Ureter (tissue), 1 donor: Measurements from ENCODE around the gene ATP5MC3. TPM values are rescaled to one million over a fixed set of nuclear protein-coding genes. Genes with fewer than 3 reads are reported as not detected.
A peak's percentile ranks its signal among the peaks of the same experiment; 100 is the strongest.

Experiments
- DNase-seq: peaks from one replicate; pipeline ENCODE4 v3.0.0-alpha.2; 2020; ENCODE audit warnings: low spot score
- total RNA-seq: library from RNA; stranded (reverse); gene quantifications from one replicate; pipeline ENCODE4 v1.2.4, GENCODE V29; 2023
- donor health status: DM: yes; HTN: yes; CAD: no.

Gene ATP5MC3
- total RNA-seq, 1 donor from 2014 or later = 187 TPM

DNA sequence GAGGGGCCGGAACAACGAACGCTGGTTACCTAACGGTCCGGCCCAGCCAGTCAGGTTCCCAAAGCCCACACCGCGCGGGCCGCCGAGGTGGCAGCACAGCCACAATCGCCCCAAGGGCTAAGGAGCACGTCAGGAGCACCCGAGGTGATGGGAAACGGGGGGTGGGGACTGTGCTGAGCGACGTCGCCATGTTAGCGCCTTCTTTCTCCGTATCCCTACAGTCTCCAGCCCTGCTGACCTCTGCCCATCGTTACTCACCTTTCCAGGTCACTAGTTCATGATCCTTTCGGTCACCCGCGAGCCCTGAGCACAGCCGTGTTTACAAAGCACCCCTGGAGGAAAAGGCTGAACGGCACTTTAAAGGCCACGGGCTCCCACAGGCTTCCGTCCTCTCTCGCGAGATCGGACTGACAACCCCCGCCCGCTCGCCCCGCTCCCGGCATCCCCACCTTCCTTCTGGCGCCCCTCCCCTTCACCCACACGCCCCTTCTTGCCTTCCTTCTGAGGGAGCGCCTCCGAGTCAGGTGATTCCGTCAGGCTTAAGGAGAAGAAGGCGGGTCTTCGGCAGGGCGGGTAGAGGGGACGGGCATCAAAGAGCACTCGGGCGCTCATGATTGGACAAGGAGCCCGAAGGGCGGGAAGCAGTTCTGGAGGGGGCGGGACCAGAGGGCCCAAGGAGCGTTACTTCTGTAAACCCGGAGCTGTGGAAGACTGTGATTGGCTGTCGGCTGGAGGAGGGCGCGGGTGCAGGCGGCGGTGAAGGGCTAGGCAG lies 13.5 kb downstream of the ATP5MC3 start, which contains the start of gene ATF2:
Gene ATF2, minus strand, starts transcription at position 412 of the 772 bp plus-strand sequence. CDS start 31,760 bp downstream, outside the sequence.
- peak; percentile 99 for DNase-seq

DNA sequence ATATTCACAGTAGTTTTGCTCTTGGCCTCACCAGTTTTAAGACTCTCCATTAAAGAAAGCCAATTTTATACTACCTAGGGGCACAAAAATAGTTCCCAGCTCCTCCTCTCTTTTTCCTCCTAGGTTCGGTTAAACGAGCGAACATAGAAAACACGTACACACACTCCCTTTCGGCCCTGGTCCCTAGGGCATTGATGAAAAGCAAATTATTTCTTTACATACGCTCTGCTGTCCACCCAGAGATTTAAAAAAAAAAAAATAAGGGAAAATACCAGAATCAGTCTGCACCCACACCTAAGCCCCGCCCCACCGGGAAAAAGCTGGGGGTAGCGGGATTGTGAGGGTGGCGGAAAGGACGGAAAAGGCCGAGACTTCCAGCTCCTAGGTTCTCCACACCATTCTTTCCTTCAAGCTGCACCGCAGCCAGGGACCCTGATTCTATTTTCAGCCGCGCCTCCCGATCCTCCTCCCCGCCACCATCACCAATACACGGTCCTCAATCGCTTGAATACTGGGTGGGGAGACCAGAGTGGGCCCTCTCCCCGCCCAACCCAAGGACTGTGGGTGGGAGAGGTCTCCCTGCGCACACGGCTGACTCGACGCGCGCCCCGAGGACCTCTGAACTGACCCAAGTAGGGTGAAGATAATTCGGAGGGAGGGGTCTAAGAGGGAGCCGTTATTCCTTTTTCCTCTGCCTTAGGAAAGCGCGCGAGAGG lies 14.3 kb downstream of the ATP5MC3 start:
- no peak for DNase-seq

DNA sequence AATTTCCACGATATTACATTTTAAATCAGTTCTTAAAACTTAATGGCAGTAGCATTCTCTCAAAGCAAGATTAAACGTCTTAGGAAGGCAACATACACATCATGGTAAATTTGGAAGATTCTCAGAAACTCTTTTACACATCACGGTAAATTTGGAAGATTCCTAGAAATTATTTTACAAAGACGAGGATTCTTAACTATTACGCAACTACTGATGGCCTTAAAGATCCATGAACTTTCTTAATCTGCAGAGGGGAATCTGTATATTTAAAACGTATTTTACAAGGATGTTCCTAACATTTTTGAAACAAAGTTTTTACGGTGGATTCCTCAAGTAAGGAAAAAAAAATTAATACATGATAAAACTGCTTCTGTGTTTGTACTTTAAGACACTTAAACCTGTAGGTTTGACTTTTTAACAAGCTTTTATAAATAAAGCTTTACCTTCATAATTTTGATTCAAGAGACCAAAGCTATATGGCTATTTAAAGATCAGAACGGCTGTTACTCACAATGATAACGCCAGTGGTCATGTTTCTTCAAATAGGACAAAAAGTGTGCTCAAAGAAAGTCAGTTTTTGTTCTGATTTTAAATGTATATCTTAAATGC lies 15.2 kb downstream of the ATP5MC3 start:
- no peak for DNase-seq

DNA sequence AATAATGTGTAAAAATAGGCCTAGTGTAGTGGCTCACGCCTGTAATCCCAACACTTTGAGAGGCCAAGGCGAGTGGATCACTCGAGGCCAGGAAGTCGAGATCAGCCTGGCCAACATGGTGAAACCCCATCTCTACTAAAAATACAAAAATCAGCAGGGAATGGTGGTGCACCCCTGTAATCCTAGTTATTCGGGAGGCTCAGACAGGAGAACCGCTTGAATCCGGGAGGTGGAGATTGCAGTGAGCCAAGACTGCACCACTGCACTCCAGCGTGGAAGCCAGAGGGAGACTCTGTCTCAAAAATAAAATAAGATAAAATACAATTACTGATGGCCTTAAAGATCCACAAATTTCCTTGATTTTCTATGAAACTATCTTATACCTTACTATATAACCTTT lies 17.3 kb downstream of the ATP5MC3 start:
- DNase-seq = no peak

DNA sequence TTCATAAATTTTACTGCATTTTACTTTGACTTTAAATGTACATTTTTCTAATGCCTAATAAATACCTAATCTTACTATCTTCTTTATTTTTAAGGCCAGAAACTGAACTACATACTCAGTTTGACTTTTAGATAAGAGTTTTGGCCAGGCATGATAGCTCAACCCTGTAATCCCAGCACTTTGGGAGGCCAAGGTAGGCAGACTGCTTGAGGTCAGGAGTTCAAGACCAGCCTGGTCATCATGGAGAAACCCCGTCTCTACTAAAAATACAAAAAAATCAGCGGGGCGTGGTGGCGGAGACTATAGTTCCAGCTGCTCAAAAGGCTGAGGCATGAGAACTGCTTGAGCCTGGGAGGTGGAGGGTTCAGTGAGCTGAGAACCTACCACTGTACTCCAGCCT lies 22.6 kb downstream of the ATP5MC3 start:
- DNase-seq = no peak

DNA sequence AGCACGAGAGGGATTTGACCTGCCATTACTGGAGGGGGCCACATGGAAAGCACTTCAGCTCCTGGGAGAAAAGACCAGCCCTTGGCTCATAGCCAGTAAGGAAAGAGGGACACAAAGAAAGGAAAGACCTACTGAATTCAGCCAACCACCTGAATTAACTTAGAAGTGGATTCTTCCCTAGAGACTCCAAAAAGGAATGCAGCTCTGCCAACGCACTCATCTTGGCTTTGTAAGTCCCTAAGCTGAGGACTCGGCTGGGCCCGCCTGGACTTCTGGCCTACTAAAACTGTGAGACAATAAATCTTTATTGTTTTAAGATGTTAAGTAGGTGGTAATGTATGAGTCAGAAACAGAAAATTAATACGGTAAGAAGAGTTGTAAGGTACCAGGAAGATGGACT lies 25.0 kb downstream of the ATP5MC3 start:
- no peak for DNase-seq

DNA sequence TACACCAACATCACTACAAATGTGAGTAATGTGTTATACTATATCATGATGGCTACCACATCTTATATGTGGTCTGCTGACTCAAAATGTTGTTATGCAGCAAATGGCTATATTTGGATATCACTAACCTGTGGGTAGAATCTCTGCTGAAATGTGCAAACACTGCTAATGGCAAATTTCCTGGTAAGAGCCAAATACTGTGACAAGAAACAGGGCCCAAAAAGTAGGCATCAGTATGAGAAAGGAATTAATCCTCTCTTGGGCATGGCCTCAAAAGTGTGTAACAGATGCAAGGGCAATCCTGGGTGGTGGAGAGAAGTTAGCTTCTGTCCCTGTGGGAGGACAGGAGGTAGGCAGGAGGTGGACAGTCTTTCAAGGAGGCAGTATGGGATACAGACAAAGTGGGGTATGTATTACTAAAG lies 26.8 kb downstream of the ATP5MC3 start:
- no peak for DNase-seq

DNA sequence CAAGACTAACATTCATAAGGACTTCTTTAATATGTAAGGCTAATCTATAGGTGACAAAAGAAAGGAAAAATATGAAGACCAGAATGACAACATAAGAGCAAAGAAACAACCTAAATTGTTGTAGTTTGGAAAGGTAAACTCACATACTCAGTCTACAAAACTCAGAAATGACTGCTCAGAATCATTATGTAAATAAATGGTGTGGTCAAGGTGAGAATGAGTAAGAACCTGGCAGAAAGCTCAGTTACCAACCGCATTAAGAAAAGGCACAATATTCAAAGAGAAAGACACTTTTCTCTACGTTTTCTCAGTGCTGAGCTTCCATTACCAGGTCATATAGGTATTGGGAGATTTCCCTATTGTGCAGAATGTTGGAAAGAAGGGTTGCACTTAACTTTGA lies 29.3 kb downstream of the ATP5MC3 start:
- no peak for DNase-seq

DNA sequence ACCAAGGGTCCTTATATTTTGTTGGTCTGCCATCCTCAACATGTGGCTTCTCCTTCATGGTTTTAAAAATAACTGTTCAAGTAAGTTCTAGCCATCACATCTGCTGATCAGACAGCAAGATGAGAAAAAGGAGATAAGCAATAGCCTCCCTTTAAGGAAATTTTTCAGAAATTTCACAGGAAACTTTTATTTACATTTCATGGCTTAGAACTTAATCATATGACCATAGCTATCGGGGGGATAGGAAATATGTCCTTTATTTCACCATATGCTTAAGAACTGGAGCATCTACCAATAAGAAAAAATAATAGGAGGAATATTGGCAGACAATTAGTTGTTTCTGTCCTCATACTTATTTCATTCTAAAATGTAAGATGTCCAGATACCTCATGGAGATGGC lies 29.7 kb downstream of the ATP5MC3 start:
- DNase-seq = no peak

DNA sequence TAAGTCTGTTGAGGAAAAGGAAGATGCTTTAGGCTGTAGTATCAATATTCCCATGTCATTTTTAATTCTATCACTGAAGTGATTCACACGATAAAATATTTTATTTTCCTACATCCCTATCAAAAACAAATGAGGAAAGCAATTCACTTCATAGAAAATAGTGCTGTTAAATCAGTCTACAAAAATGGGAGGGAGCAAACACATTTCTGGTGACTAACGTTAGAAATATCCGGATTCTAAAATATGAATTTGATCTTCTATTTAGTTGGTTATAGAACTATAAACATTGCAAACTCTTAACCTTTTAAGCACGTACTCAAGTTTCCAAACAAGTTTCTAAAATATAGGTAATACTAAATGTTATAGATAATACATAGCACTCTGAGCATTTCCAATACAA lies 34.3 kb downstream of the ATP5MC3 start:
- DNase-seq = no peak

DNA sequence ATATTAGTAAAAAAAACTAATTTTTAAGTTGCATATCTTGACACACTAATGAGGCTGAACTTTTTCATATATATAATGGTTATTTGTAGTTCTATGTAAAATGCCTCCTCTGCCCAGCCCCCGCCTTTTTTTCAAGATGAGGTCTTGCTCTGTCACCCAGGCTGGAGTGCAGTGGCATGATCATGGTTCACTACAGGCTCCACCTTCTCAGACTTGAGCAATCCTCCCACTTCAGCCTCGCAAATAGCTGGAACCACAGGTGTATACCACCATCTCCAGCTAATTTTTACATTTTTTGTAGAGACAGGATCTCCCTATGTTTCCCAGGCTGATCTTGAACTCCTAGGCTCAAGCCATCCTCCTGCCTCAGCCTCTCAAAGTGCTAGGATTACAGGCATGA lies 37.8 kb downstream of the ATP5MC3 start:
- DNase-seq = no peak

DNA sequence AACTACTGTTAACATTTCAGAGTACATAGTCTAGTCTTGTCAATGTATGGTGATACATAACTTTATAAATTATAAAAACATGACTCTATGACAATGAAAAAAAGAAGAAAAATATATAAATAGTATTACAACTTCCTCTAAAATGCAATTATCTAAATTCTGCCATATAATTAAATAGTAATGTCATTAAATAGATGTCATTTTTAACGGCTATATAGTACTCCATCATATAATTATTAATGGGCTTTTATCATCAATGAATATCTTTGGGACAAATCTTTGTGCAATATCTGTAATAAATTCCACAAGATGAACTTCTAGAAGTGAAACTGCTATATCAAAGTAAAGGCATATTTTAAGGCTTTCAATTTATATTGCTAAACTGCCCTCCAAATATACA lies 38.3 kb downstream of the ATP5MC3 start:
- no peak for DNase-seq

DNA sequence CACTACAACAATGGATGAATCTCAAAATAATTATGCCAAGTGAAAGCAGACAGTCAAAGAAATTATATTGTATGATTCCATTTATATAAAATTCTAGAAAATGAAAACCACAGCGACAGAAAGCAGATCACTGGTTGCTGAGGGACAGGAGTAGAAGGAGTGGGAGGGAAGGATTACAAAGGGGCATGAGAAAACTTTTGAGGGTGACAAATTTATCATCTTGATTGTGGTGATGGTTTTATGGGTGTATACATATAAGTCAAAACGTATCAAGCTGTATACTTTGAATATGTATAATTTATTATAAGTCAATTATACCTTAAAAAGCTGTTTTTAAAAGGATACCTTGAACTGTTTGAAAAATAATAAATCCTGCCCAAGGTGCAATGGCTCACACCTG lies 41.2 kb downstream of the ATP5MC3 start:
- DNase-seq = no peak

DNA sequence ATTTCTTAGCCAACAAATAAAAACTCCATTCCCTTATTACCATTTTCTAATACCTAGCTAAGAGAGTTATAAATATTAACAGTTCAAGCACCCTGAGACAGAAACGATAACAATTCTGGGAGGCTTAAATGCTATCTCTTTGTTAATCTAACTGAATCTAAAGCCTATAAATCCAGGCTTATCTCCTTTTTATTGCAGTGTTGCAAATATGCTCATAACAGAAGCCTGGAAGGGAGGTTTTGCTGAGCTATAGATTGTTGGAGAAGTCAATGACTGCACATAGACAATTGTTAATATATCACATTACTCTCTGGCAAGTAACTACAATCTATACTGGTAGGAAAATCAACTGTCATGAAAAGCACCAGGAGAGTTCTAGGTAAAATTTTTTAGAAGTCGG lies 43.7 kb downstream of the ATP5MC3 start:
- DNase-seq = no peak

DNA sequence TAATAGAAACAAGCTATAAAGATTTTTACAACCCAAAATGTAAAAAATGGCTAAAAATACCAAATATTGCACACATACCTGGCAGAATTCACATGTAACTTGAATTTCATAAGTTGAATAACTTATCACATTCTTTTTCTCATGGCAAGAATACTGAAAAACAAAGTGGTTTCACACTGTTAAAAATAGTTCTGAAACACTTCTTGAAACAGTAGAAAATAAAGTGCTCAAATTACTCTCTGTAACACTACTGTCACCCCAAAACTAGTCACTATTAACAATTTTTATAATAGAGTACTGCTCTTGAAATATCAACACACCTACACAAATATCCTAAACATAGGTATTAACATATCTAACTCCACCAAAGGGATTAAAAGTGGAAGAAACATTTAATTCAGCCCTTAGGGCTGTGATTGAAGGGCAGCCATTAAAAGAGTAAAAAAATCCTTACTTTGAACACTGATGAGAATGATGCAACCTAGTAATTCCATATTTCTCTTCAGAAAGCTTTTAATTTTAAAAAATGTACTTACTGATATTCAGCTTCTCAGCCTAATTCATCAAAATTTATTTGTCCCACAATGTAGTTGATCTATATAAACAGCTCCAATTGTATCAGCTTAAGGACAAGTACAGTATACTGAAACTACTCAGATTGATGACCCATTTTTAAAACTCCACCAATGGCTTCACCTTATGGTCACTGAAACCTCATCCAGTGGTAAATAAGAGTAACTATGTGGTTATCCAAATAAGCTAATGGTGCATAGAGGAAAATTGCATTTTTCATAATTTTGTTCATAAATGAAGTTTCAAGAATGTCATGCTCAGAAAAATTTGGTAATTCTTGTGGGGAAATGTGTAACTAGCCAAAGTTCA lies 44.9 kb downstream of the ATP5MC3 start:
- no peak for DNase-seq

DNA sequence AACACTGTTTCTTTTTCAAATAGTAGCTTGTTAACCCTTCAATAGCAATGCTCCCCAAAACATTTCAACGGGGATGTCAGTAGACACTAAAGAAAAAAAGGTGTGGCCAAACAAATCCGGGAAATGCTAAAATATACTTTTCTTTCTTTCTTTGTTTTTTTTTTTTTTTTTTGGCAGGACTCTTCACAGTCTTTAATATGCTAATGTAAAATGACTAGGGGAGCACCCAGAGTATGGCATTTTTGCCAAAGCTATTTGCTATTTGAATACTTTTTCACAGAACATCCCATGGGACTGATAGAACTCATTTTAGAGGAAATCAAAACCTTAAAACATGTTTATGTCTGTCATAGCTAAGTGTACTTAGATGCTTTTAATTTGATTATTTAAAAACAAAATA lies 45.6 kb downstream of the ATP5MC3 start:
- no peak for DNase-seq

DNA sequence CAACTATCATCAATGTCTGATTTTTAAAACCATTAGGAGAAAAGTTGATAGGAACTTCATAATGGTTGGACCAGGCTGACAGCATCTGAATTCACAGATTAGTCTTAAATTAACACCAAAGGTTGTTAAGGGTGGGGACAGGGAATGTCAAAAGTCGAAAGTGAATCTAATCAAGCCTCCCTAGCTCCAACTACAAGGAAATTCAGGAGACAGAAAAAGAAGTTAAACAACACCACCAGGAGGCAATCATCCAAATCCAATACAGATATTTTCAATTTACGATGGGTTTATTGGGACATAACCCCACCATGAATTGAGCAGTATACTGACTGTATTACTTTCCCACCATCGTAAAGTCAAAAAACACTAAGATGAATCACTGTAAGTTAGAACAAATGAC lies 46.3 kb downstream of the ATP5MC3 start:
- no peak for DNase-seq

DNA sequence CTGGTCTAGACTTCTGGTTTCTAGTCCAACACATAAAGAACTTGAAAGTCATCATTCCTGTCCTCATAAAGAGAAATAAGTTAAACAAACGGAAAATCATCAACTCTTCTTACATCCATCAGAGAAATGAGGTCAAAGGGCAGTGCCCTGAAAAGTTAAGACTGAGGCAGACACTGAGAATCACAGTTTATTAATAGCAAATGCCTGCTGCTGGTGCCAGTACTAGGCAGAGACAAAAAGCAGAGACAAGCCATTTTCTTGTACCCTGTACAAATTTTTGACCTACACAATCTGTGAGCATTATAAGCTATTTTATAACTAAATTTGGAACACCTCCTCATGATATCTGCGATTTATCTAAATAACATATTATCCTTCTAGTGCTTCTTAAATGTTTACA lies 50.3 kb downstream of the ATP5MC3 start:
- no peak for DNase-seq

DNA sequence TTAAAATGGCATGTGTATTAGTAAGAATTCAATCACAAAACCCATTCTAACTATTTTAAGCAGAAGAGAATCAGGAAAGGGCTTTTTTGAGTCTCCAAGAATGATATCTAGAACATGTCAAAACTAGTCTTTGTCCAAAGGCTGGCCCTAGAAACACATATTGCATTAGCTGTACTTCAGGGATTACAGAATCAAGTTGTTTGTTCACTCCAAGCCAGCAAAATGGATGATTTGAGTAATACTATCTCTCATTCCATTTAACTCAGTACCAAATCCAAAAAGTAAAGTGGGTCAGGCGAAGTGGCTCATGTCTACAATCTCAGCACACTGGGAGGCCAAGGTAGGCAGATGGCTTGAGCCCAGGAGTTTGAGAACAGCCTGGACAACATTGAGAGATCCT lies 54.8 kb downstream of the ATP5MC3 start:
- DNase-seq = no peak
